Activated CD4-positive, alpha-beta T cell treated with anti-CD3 and anti-CD28 coated beads for 36 hours (primary cell): Measurements from ENCODE around the gene MMEL1. TPM values are rescaled to one million over a fixed set of nuclear protein-coding genes. Genes with fewer than 3 reads are reported as not detected.
"Not testable (repeated sequence)": the region's sequence is repeated elsewhere in the genome, so short reads cannot be mapped to it uniquely, and the experiment has no call there.

Experiments
- ATAC-seq: fragments of 200-7000 bp; cut with Tn5 transposase; one replicate; pipeline ENCODE4 v1.10.0; 2021; ENCODE audit warnings: mild to moderate bottlenecking, moderate library complexity
- CTCF ChIA-PET: fragments of 350-600 bp; sonication (Branson Sonifier 250); formaldehyde crosslinking; loops from one replicate; lab custom pipeline; 2021; ENCODE audit warnings: antibody characterized with exemption; lab: Charles Lee
- POLR2A ChIA-PET: fragments of 350-600 bp; sonication (Branson Sonifier 250); formaldehyde crosslinking; loops from one replicate; lab custom pipeline; 2021; ENCODE audit warnings: antibody characterized with exemption, inconsistent platforms; lab: Charles Lee
- DNase-seq: peaks from one replicate; pipeline ENCODE4 v3.0.0-alpha.2; 2020
- H3K27ac Mint-ChIP-seq: one replicate; pipeline ENCODE4 v1.8.0; 2021; ENCODE audit warnings: mixed read lengths
- H3K27me3 Mint-ChIP-seq: one replicate; pipeline ENCODE4 v1.8.0; 2021; ENCODE audit warnings: mixed read lengths
- H3K36me3 Mint-ChIP-seq: one replicate; pipeline ENCODE4 v1.8.0; 2021; ENCODE audit warnings: low read depth, mixed read lengths
- H3K4me1 Mint-ChIP-seq: one replicate; pipeline ENCODE4 v1.8.0; 2021; ENCODE audit warnings: mixed read lengths
- H3K4me3 Mint-ChIP-seq: one replicate; pipeline ENCODE4 v1.8.0; 2021; ENCODE audit warnings: mild to moderate bottlenecking, moderate library complexity, mixed read lengths
- H3K9me3 Mint-ChIP-seq: one replicate; pipeline ENCODE4 v1.8.0; 2021; ENCODE audit warnings: low read depth, mixed read lengths
- intact Hi-C, 2 experiments: fragments of 100-400 bp; cut with DNase I in 1 of 2; cut with micrococcal nuclease in 1 of 2; formaldehyde crosslinking; loops; one replicate each; pipeline versions ENCODE4 v1.14.2 to v1.15.1; 2022 to 2024; cut with DNase I, micrococcal nuclease
- total RNA-seq, 2 experiments: library from RNA; stranded (reverse); gene quantifications; one replicate each; pipeline ENCODE4 v1.2.3, GENCODE V29; 2021

Gene MMEL1, protein sequence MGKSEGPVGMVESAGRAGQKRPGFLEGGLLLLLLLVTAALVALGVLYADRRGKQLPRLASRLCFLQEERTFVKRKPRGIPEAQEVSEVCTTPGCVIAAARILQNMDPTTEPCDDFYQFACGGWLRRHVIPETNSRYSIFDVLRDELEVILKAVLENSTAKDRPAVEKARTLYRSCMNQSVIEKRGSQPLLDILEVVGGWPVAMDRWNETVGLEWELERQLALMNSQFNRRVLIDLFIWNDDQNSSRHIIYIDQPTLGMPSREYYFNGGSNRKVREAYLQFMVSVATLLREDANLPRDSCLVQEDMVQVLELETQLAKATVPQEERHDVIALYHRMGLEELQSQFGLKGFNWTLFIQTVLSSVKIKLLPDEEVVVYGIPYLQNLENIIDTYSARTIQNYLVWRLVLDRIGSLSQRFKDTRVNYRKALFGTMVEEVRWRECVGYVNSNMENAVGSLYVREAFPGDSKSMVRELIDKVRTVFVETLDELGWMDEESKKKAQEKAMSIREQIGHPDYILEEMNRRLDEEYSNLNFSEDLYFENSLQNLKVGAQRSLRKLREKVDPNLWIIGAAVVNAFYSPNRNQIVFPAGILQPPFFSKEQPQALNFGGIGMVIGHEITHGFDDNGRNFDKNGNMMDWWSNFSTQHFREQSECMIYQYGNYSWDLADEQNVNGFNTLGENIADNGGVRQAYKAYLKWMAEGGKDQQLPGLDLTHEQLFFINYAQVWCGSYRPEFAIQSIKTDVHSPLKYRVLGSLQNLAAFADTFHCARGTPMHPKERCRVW
- 1 to 10 TPM in 1 of 2 experiments, under 1 TPM in 1; 0.97 to 1.4 TPM for total RNA-seq

DNA sequence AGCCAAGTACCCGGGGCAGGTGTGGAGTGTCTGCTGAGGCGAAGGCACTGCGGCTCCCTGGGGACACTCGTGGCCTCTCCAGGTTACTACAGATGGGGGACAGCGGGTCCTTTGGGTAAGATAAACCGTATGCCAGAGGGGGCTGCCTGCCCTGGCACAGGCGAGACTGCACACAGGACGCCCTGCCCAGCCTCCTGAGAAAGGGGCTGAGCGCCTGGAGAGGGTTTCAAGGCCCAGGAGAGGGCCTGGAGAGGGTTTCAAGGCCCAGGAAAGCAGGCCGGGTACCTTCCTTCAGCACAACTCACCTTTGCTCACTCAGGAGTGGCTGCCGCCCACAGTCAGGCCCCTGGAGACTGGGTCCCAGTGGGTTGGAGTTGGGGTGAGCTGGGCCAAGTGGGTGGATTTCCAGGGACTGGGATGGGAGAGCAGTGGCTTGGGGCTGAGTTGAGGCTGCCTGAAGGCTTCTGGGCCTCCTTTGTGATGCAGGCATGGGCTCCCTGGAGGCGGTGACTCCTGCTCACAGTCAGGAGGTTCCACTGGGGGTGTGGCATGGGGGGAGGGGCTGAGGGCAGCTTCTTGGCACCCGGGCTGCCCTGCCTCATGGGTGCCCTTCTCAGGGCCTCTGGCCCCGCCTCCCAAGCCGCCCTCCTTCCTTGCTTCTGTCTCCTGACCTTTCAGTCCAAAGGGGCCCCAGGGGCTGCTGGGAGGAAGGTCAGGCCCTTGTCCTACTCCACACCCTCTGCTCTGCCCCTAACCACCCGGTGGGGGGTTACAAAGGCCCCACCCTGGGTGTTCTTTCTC, at the start of gene MMEL1:
Gene MMEL1 (minus strand): TSS at position 456 of the 801 bp plus-strand sequence. CDS start 3,532 bp downstream, outside the sequence.
- CTCF ChIA-PET: interaction anchor here (0.7 kb wide), 1 partner anchor 17 kb away, joined by 3 read pairs; no protein-coding TSS in a partner anchor
- ATAC-seq (no peak), DNase-seq (peak; percentile 46)
- intact Hi-C loops: no loop called here
- POLR2A ChIA-PET: no interaction called here
- Mint-ChIP-seq H3K9me3 (peaks cover 9% of the 10 kb centered on the region), H3K4me3 (no peak within 1 kb of the TSS), H3K27ac (no peak within 1 kb of the TSS), H3K4me1 (peaks cover 2% of the 10 kb centered on the region), H3K36me3 (no peaks in the 10 kb centered on the region), H3K27me3 (peaks cover 19% of the 10 kb centered on the region)

DNA sequence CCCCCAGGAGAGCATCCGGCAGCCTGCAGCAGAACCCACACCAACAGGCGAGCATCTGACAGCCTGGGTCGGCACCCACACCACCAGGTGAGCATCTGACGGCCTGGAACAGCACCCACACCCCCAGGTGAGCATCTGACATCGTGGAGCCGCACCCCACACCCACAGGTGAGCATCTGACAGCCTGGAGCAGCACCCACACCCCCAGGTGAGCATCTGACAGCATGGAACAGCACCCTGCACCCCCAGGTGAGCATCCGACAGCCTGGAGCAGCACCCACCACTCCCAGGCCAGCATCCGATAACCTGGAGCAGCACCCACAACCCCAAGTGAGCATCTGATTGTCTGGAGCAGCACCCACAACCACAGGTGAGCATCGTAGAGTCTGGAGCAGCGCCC, 43.9 kb upstream of the MMEL1 start:
- H3K36me3 Mint-ChIP-seq, POLR2A ChIA-PET, H3K27me3 Mint-ChIP-seq, H3K9me3 Mint-ChIP-seq, intact Hi-C loops, H3K27ac Mint-ChIP-seq, DNase-seq, H3K4me3 Mint-ChIP-seq, ATAC-seq, CTCF ChIA-PET, H3K4me1 Mint-ChIP-seq: not testable (repeated sequence)

DNA sequence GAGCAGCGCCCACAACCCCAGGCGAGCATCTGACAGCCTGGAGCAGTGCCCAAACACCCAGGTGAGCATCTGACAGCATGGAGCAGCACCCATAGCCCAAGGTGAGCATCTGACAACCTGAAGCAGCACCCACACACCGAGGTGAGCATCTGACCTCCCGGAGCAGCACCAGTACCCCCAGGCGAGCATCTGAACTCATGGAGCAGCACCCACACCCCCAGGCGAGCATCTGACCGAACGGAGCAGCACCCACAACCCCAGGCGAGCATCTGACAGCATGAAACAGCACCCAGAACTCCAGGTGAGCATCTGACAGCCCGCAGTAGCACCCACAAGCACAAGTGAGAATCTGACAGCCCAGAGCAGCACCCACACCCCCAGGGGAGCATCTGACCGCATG, 38.8 kb upstream of the MMEL1 start:
- H3K4me3 Mint-ChIP-seq, CTCF ChIA-PET, H3K9me3 Mint-ChIP-seq, POLR2A ChIA-PET, DNase-seq, H3K27ac Mint-ChIP-seq, H3K4me1 Mint-ChIP-seq, intact Hi-C loops, H3K27me3 Mint-ChIP-seq, H3K36me3 Mint-ChIP-seq, ATAC-seq: not testable (repeated sequence)

DNA sequence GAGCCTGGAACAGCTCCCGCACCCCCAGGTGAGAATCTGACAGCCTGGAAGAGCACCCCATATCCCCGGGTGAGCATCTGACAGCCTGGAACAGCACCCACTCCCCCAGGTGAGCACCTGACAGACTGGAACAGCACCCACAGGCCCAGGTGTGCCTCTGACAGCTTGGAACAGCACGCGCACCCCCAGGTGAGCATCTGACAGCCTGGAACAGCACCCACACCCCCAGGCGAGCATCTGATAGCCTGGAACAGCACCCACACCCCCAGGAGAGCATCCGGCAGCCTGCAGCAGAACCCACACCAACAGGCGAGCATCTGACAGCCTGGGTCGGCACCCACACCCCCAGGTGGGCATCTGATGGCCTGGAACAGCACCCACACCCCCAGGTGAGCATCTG, 27.0 kb upstream of the MMEL1 start:
- POLR2A ChIA-PET, intact Hi-C loops, H3K27ac Mint-ChIP-seq: not testable (repeated sequence)

DNA sequence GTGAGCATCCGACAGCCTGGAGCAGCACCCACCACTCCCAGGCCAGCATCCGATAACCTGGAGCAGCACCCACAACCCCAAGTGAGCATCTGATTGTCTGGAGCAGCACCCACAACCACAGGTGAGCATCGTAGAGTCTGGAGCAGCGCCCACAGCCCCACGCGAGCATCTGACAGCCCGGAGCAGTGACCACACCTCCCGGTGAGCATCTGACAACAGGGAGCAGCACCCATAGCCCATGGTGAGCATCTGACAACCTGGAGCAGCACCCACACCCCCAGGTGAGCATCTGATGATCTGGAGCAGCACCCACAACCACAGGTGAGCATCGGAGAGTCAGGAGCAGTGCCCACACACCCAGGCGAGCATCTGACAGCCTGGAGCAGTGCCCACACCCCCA, 25.1 kb upstream of the MMEL1 start:
- ATAC-seq, H3K36me3 Mint-ChIP-seq: not testable (repeated sequence)
- DNase-seq: peak; percentile 8

More for the DNA sequence above, 27.0 kb upstream of the MMEL1 start:
- H3K4me3 Mint-ChIP-seq, DNase-seq, H3K27me3 Mint-ChIP-seq, H3K4me1 Mint-ChIP-seq, H3K9me3 Mint-ChIP-seq, CTCF ChIA-PET, ATAC-seq, H3K36me3 Mint-ChIP-seq: not testable (repeated sequence)

DNA sequence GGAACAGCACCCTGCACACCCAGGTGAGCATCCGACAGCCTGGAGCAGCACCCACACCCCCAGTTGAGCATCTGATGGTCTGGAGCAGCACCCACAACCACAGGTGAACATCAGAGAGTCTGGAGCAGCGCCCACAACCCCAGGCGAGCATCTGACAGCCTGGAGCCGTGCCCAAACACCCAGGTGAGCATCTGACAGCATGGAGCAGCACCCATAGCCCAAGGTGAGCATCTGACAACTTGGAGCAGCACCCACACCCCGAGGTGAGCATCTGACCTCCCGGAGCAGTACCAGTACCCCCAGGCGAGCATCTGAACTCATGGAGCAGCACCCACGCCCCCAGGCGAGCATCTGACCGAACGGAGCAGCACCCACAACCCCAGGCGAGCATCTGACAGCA, 24.3 kb upstream of the MMEL1 start:
- DNase-seq, ATAC-seq, H3K4me3 Mint-ChIP-seq, H3K27ac Mint-ChIP-seq, H3K36me3 Mint-ChIP-seq, CTCF ChIA-PET, H3K4me1 Mint-ChIP-seq, POLR2A ChIA-PET, intact Hi-C loops, H3K9me3 Mint-ChIP-seq: not testable (repeated sequence)
- peaks cover 35% of the 10 kb centered on the region for H3K27me3 Mint-ChIP-seq

More for the DNA sequence above, 25.1 kb upstream of the MMEL1 start:
- H3K4me3 Mint-ChIP-seq, intact Hi-C loops, H3K4me1 Mint-ChIP-seq, H3K27ac Mint-ChIP-seq, CTCF ChIA-PET, POLR2A ChIA-PET, H3K9me3 Mint-ChIP-seq: not testable (repeated sequence)
- H3K27me3 Mint-ChIP-seq: peaks cover 29% of the 10 kb centered on the region

DNA sequence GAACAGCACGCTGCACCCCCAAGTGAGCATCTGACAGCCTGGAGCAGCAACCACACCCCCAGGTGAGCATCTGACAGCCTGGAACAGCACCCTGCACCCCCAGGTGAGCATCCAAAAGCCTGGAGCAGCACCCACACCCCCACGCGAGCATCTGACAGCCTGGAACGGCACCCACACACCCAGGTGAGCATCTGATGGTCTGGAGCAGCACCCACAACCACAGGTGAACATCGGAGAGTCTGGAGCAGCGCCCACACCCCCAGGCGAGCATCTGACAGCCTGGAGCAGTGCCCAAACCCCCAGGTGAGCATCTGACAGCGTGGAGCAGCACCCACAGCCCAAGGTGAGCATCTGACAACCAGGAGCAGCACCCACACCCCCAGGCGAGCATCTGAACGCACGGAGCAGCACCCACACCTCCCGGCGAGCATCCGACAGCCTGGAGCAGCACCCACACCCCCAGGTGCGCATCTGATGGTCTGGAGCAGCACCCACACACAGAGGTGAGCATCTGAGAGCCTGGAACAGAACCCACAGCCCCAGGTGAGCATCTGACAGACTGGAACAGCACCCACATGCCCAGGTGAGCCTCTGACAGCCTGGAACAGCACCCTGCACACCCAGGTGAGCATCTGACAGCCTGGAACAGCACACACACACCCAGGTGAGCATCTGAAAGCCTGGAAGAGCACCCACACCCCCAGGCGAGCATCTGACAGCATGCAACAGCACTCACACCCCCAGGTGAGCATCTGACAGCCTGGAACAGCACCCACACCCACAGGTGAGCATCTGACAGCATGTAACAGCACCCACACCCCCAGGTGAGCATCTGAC, 23.0 kb upstream of the MMEL1 start:
- H3K27ac Mint-ChIP-seq, ATAC-seq, POLR2A ChIA-PET, H3K4me3 Mint-ChIP-seq, intact Hi-C loops, H3K9me3 Mint-ChIP-seq, CTCF ChIA-PET, H3K36me3 Mint-ChIP-seq, H3K4me1 Mint-ChIP-seq: not testable (repeated sequence)
- DNase-seq: peak; percentile 7
- H3K27me3 Mint-ChIP-seq: peaks cover 37% of the 10 kb centered on the region

DNA sequence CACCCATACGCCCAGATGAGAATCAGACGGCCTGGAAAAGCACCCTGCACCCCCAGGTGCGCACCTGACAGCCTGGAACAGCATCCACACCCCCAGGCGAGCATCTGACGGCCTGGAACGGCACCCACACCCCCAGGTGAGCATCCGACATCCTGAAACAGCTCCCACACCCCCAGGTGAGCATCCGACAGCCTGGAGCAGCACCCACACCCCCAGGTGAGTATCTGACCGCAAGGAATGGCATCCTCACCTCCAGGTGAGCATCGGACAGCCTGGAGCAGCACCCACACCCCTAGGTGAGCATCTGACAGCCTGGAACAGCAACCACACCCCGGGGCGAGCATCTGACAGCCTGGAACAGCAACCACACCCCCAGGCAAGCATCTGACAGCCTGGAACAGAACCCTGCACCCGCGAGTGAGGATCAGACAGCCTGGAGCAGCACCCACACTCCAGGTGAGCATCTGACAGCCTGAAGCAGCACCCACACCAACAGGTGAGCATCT, 21.7 kb upstream of the MMEL1 start:
- intact Hi-C loops, H3K4me1 Mint-ChIP-seq, H3K9me3 Mint-ChIP-seq, ATAC-seq, DNase-seq, H3K4me3 Mint-ChIP-seq, H3K27ac Mint-ChIP-seq, CTCF ChIA-PET, H3K36me3 Mint-ChIP-seq, POLR2A ChIA-PET: not testable (repeated sequence)
- peaks cover 37% of the 10 kb centered on the region for H3K27me3 Mint-ChIP-seq

DNA sequence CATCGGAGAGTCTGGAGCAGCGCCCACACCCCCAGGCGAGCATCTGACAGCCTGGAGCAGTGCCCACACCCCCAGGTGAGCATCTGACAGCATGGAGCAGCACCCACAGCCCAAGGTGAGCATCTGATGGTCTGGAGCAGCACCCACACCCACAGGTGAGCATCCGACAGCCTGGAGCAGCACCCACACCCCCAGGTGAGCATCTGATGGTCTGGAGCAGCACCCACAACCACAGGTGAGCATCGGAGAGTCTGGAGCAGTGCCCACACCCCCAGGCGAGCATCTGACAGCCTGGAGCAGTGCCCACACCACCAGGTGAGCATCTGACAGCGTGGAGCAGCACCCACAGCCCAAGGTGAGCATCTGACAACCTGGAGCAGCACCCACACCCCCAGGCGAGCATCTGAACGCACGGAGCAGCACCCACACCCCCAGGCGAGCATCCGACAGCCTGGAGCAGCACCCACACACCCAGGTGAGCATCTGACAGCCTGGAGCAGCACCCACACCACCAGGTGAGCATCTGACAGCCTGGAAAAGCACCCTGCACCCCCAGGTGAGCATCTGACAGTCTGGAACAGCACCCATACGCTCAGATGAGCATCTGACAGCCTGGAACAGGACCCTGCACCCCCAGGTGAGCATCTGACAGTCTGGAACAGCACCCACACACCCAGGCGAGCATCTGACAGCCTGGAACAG, 21.1 kb upstream of the MMEL1 start:
- peak; percentile 36 for DNase-seq
- H3K9me3 Mint-ChIP-seq, H3K27ac Mint-ChIP-seq, H3K36me3 Mint-ChIP-seq, intact Hi-C loops, H3K4me1 Mint-ChIP-seq, ATAC-seq, H3K4me3 Mint-ChIP-seq, CTCF ChIA-PET, POLR2A ChIA-PET: not testable (repeated sequence)
- peaks cover 37% of the 10 kb centered on the region for H3K27me3 Mint-ChIP-seq

DNA sequence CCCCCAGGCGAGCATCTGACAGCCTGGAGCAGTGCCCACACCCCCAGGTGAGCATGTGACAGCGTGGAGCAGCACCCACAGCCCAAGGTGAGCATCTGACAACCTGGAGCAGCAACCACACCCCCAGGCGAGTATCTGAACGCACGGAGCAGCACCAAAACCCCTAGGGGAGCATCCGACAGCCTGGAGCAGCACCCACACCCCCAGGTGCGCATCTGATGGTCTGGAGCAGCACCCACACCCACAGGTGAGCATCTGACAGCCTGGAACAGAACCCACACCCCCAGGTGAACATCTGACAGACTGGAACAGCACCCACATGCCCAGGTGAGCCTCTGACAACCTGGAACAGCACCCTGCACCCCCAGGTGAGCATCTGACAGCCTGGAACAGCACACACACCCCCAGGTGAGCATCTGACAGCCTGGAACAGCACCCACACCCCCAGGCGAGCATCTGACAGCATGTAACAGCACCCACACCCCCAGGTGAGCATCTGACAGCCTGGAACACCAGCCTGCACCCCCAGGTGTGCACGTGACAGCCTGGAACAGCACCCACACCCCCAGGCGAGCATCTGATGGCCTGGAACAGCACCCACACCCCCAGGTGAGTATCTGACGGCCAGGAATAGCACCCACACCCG, 20.2 kb upstream of the MMEL1 start:
- POLR2A ChIA-PET, H3K9me3 Mint-ChIP-seq, intact Hi-C loops, H3K4me1 Mint-ChIP-seq, H3K27ac Mint-ChIP-seq, ATAC-seq, H3K36me3 Mint-ChIP-seq, H3K4me3 Mint-ChIP-seq, CTCF ChIA-PET: not testable (repeated sequence)
- H3K27me3 Mint-ChIP-seq: peaks cover 37% of the 10 kb centered on the region
- peak; percentile 31 for DNase-seq
